SU-DHL-6 (cell line): ENCODE results near the gene NT5DC3.

Source experiments
- H2AFZ ChIP-seq: fragments of 200-600 bp; sonication (generic); 2 replicates; pipeline ENCODE4 v1.6.1; 2014; ENCODE audit warnings: low read depth, mild to moderate bottlenecking, moderate library complexity, mixed read lengths, antibody characterized with exemption, low read length; ENCODE audit not compliant: severe bottlenecking
- H3F3A ChIP-seq: fragments of 200-600 bp; shearing (Covaris generic); 2 replicates; pipeline ENCODE4 v1.6.0; 2016; ENCODE audit warnings: antibody characterized with exemption, mild to moderate bottlenecking; ENCODE audit not compliant: insufficient read depth
- H3K27ac ChIP-seq: fragments of 200-600 bp; sonication (generic); 2 replicates; pipeline ENCODE4 v1.5.1; 2016; ENCODE audit warnings: low read depth, mild to moderate bottlenecking, low read length, moderate library complexity, mixed read lengths
- H3K27me3 ChIP-seq: fragments of 200-600 bp; sonication (generic), shearing (Covaris generic); 2 replicates; pipeline ENCODE4 v1.6.0; 2014; ENCODE audit warnings: mild to moderate bottlenecking, low read length
- H3K36me3 ChIP-seq: fragments of 200-600 bp; sonication (generic); 2 replicates; pipeline ENCODE4 v1.6.1; 2014; ENCODE audit warnings: mild to moderate bottlenecking, low read length, mixed read lengths
- H3K4me2 ChIP-seq: fragments of 300-600, 200-600 bp; shearing (Covaris generic), sonication (generic); 2 replicates; pipeline ENCODE4 v1.6.0; 2014; ENCODE audit warnings: low read length, low read depth, mild to moderate bottlenecking; ENCODE audit not compliant: poor library complexity, severe bottlenecking
- H3K4me3 ChIP-seq: fragments of 200-600 bp; sonication (generic); 2 replicates; pipeline ENCODE4 v1.5.1; 2014; ENCODE audit warnings: antibody characterized with exemption, low read length, mild to moderate bottlenecking, mixed read lengths; ENCODE audit not compliant: insufficient read depth, poor library complexity, severe bottlenecking
- H3K79me2 ChIP-seq: fragments of 200-600 bp; sonication (generic); 2 replicates; pipeline ENCODE4 v1.6.1; 2014; ENCODE audit warnings: mild to moderate bottlenecking, low read length, moderate library complexity; ENCODE audit not compliant: insufficient read depth
- H3K9ac ChIP-seq: fragments of 200-600 bp; sonication (generic); 2 replicates; pipeline ENCODE4 v1.7.0; 2014; ENCODE audit warnings: mild to moderate bottlenecking, low read length
- H3K9me2 ChIP-seq: fragments of 200-600 bp; sonication (generic); replicated peaks from 2 replicates; pipeline ENCODE4 v1.6.1; 2014; ENCODE audit warnings: low read length; ENCODE audit not compliant: insufficient read depth
- H3K9me3 ChIP-seq: fragments of 200-600 bp; sonication (generic); 2 replicates; pipeline ENCODE4 v1.6.1; 2014; ENCODE audit warnings: low read length, mixed read lengths; ENCODE audit not compliant: insufficient read depth
- H4K20me1 ChIP-seq: fragments of 200-600 bp; sonication (generic); 2 replicates; pipeline ENCODE4 v1.6.1; 2014; ENCODE audit warnings: low read depth, mild to moderate bottlenecking, antibody characterized with exemption, low read length, moderate library complexity, mixed read lengths
- CTCF ChIP-seq: fragments of 200-600 bp; sonication (generic); IDR thresholded peaks from one replicate; pipeline ENCODE4 v1.5.1; 2017; ENCODE audit warnings: antibody characterized with exemption, mild to moderate bottlenecking, low read length, moderate library complexity; ENCODE audit not compliant: insufficient read depth, poor library complexity, severe bottlenecking
- EZH2phosphoT487 ChIP-seq: fragments of 200-600 bp; sonication (generic), shearing (Covaris generic); conservative IDR thresholded peaks from 2 replicates; pipeline ENCODE4 v1.6.1; 2018; ENCODE audit warnings: mild to moderate bottlenecking, antibody characterized with exemption, low read length, moderate library complexity, mixed read lengths

Gene NT5DC3

GRCh38 chr12:103745962-103746361, 95.1 kb downstream of the NT5DC3 start:
- no peak overlapping the region for H2AFZ ChIP-seq

GRCh38 chr12:103743788-103744187, 97.2 kb downstream of the NT5DC3 start:
- H4K20me1 ChIP-seq, result no peaks in the 10 kb centered on the region
- H3K27me3 ChIP-seq, result no peaks in the 10 kb centered on the region
- no peak overlapping the region for H2AFZ ChIP-seq
- H3K9me2 ChIP-seq, result no peaks in the 10 kb centered on the region
- no peaks in the 10 kb centered on the region for H3K79me2 ChIP-seq
- no peak overlapping the region for H3K9ac ChIP-seq
- no peak overlapping the region for H3K27ac ChIP-seq
- H3K9me3 ChIP-seq, result no peaks in the 10 kb centered on the region
- no peaks in the 10 kb centered on the region for H3F3A ChIP-seq
- H3K36me3 ChIP-seq, result no peaks in the 10 kb centered on the region
- no peak overlapping the region for H3K4me2 ChIP-seq
- H3K4me3 ChIP-seq, result no peak overlapping the region
- TF ChIP-seq EZH2phosphoT487 (no peak), CTCF (no peak)

More at GRCh38 chr12:103745962-103746361, 95.1 kb downstream of the NT5DC3 start:
- no peaks in the 10 kb centered on the region for H3K9me3 ChIP-seq
- H3K9me2 ChIP-seq, result no peaks in the 10 kb centered on the region
- no peaks in the 10 kb centered on the region for H3K79me2 ChIP-seq
- H3K4me2 ChIP-seq, result no peak overlapping the region
- H3F3A ChIP-seq, result no peaks in the 10 kb centered on the region
- H3K27ac ChIP-seq, result no peak overlapping the region
- no peaks in the 10 kb centered on the region for H3K36me3 ChIP-seq
- TF ChIP-seq EZH2phosphoT487 (no peak), CTCF (no peak)
- no peak overlapping the region for H3K9ac ChIP-seq
- H3K27me3 ChIP-seq, result no peaks in the 10 kb centered on the region
- H3K4me3 ChIP-seq, result no peak overlapping the region
- no peaks in the 10 kb centered on the region for H4K20me1 ChIP-seq

GRCh38 chr12:103742349-103742932, 98.6 kb downstream of the NT5DC3 start:
- TF ChIP-seq EZH2phosphoT487 (no peak), CTCF (no peak)
- Histone ChIP-seq H3K9ac (no peak overlapping the region), H3K36me3 (no peaks in the 10 kb centered on the region)

More at GRCh38 chr12:103742349-103742932, 98.6 kb downstream of the NT5DC3 start:
- Histone ChIP-seq H3K27ac (no peak overlapping the region), H3K4me3 (no peak overlapping the region), H3K9me2 (no peaks in the 10 kb centered on the region), H3K27me3 (no peaks in the 10 kb centered on the region), H3K4me2 (no peak overlapping the region), H3K79me2 (no peaks in the 10 kb centered on the region), H3F3A (no peaks in the 10 kb centered on the region), H3K9me3 (no peaks in the 10 kb centered on the region), H4K20me1 (no peaks in the 10 kb centered on the region), H2AFZ (no peak overlapping the region)
